HCT116 (cell line): ENCODE data around the gene RASSF3. TPM values are rescaled to one million over a fixed set of nuclear protein-coding genes. Genes with fewer than 3 reads are reported as not detected.
"Not testable (repeated sequence)": the region's sequence is repeated elsewhere in the genome, so short reads cannot be mapped to it uniquely, and the experiment has no call there.

Source experiments
- ATAC-seq: fragments of 200-7000 bp; cut with Tn5 transposase; 2 replicates; pipeline ENCODE4 v1.9.1; 2020; ENCODE audit warnings: mild to moderate bottlenecking, moderate library complexity
- BruUV-seq: library from RNA; stranded (reverse); fragments of 400-500 nt; replicated peaks from 2 replicates; lab custom pipeline; 2021; lab: Mats Ljungman, UMichigan
- CTCF ChIA-PET: fragments of 300-600 bp; sonication (Branson Sonifier 250); formaldehyde crosslinking; loops from one replicate; lab custom pipeline; 2021; ENCODE audit warnings: antibody characterized with exemption; lab: Charles Lee
- POLR2A ChIA-PET: fragments of 300-600, 350-600 bp; sonication (Branson Sonifier 250); formaldehyde crosslinking; loops from one replicate; lab custom pipeline; 2021; ENCODE audit warnings: antibody characterized with exemption; lab: Charles Lee
- RAD21 ChIA-PET, 2 experiments: fragments of 300-600 bp; sonication (Branson Sonifier 250); formaldehyde crosslinking; loops; one replicate each; lab custom pipeline; 2023; ENCODE audit warnings: low total read pairs in 2 of 2; ENCODE audit not compliant: uncharacterized antibody in 2 of 2, unreplicated experiment in 2 of 2, low non-redundant PET in 1 of 2; lab: Charles Lee
- DNase-seq: peaks from one replicate; pipeline ENCODE4 v3.0.0-alpha.2; 2010; ENCODE audit warnings: low read depth, low spot score
- H2AFZ ChIP-seq: fragments of 200-600 bp; shearing (Covaris generic), sonication (generic); 2 replicates; pipeline ENCODE4 v1.6.1; 2017; ENCODE audit warnings: low read depth, mixed run types, mixed read lengths, antibody characterized with exemption, low read length; ENCODE audit not compliant: poor library complexity, severe bottlenecking
- H3K27ac ChIP-seq: 2 replicates; pipeline ENCODE4 v1.5.1; 2012; ENCODE audit warnings: low read depth, low read length
- H3K27me3 ChIP-seq: fragments of 200-600 bp; sonication (generic); 2 replicates; pipeline ENCODE4 v1.6.1; 2016; ENCODE audit warnings: mixed run types, low read length, mixed read lengths; ENCODE audit not compliant: insufficient read depth
- H3K36me3 ChIP-seq, 2 experiments: fragments of 200-500 bp in 1 of 2; fragments of 200-600 bp in 1 of 2; sonication (Bioruptor generic) in 1 of 2; sonication (generic) in 1 of 2; 2 replicates each; pipeline versions ENCODE4 v1.5.1 to v1.6.1; 2014 to 2016; ENCODE audit warnings: low read length in 2 of 2, inconsistent platforms in 1 of 2, mixed read lengths in 1 of 2, mixed run types in 1 of 2; ENCODE audit not compliant: insufficient read depth in 2 of 2, control insufficient read depth in 1 of 2
- H3K4me1 ChIP-seq, 2 experiments: fragments of 200-600 bp in 1 of 2; sonication (generic) in 1 of 2; 2 replicates each; pipeline versions ENCODE4 v1.5.1 to v1.6.1; 2012 to 2017; ENCODE audit warnings: low read length in 2 of 2, inconsistent platforms in 1 of 2, mild to moderate bottlenecking in 1 of 2, mixed read lengths in 1 of 2, mixed run types in 1 of 2, moderate library complexity in 1 of 2; ENCODE audit not compliant: insufficient read depth in 2 of 2, control insufficient read depth in 1 of 2
- H3K4me2 ChIP-seq: fragments of 200-600 bp; sonication (generic); 2 replicates; pipeline ENCODE4 v1.6.1; 2017; ENCODE audit warnings: mixed run types, low read length, mixed read lengths
- H3K4me3 ChIP-seq, 2 experiments: fragments of 200-600 bp in 1 of 2; sonication (generic) in 1 of 2; replicated peaks in 1 of 2; 2 replicates each; pipeline ENCODE4 v1.5.1; 2011 to 2016; ENCODE audit warnings: low read length in 2 of 2, control low read depth in 1 of 2, low read depth in 1 of 2, mild to moderate bottlenecking in 1 of 2, mixed read lengths in 1 of 2, mixed run types in 1 of 2
- H3K79me2 ChIP-seq: fragments of 200-600 bp; sonication (generic); 2 replicates; pipeline ENCODE4 v1.6.1; 2017; ENCODE audit warnings: mild to moderate bottlenecking, mixed run types, low read length, moderate library complexity, mixed read lengths; ENCODE audit not compliant: insufficient read depth
- H3K9ac ChIP-seq: fragments of 200-600 bp; sonication (generic); 2 replicates; pipeline ENCODE4 v1.6.1; 2016; ENCODE audit warnings: low read length, mixed read lengths
- H3K9me2 ChIP-seq: fragments of 200-600 bp; sonication (generic), shearing (Covaris generic); 2 replicates; pipeline ENCODE4 v1.6.1; 2017; ENCODE audit warnings: mixed run types, mild to moderate bottlenecking, moderate library complexity; ENCODE audit not compliant: insufficient read depth
- H3K9me3 ChIP-seq, 2 experiments: fragments of 200-500 bp in 1 of 2; fragments of 200-600 bp in 1 of 2; sonication (Bioruptor generic) in 1 of 2; sonication (generic) in 1 of 2; 2 replicates each; pipeline ENCODE4 v1.6.1; 2014 to 2017; ENCODE audit warnings: low read length in 2 of 2, mixed read lengths in 2 of 2, inconsistent platforms in 1 of 2, low read depth in 1 of 2, mild to moderate bottlenecking in 1 of 2, mixed run types in 1 of 2, moderate library complexity in 1 of 2; ENCODE audit not compliant: control insufficient read depth in 1 of 2, insufficient read depth in 1 of 2
- H4K20me1 ChIP-seq: fragments of 200-600 bp; sonication (generic), shearing (Covaris generic); 2 replicates; pipeline ENCODE4 v1.6.1; 2017; ENCODE audit warnings: mixed run types, mild to moderate bottlenecking, moderate library complexity; ENCODE audit not compliant: insufficient read depth
- CBX3 ChIP-seq: IDR thresholded peaks from 2 replicates; pipeline ENCODE4 v1.6.1; 2012; ENCODE audit warnings: low read depth
- CEBPB ChIP-seq: IDR thresholded peaks from 2 replicates; pipeline ENCODE4 v1.6.1; 2012; ENCODE audit warnings: low read depth
- EGR1 ChIP-seq: IDR thresholded peaks from 2 replicates; pipeline ENCODE4 v1.6.1; 2012; ENCODE audit warnings: low read depth
- EZH2phosphoT487 ChIP-seq: fragments of 200-600 bp; IDR thresholded peaks from 2 replicates; pipeline ENCODE4 v1.6.1; 2018; ENCODE audit warnings: antibody characterized with exemption, borderline replicate concordance
- FOSL1 ChIP-seq: IDR thresholded peaks from 2 replicates; pipeline ENCODE4 v1.6.1; 2012; ENCODE audit warnings: low read depth
- JUND ChIP-seq: IDR thresholded peaks from 2 replicates; pipeline ENCODE4 v1.6.1; 2012
- POLR2A ChIP-seq: IDR thresholded peaks from 2 replicates; pipeline ENCODE4 v1.7.0; 2011; ENCODE audit warnings: borderline replicate concordance; ENCODE audit not compliant: insufficient read depth, insufficient read length; ENCODE audit errors: extremely low read depth
- POLR2AphosphoS5 ChIP-seq: IDR thresholded peaks from 2 replicates; pipeline ENCODE4 v1.6.1; 2011; ENCODE audit warnings: mild to moderate bottlenecking, low read depth, low read length, moderate library complexity
- RAD21 ChIP-seq: IDR thresholded peaks from 2 replicates; pipeline ENCODE4 v1.6.1; 2012; ENCODE audit warnings: low read depth, mild to moderate bottlenecking
- SIN3A ChIP-seq: IDR thresholded peaks from 2 replicates; pipeline ENCODE4 v1.6.1; 2012; ENCODE audit warnings: low read depth
- TCF7L2 ChIP-seq: IDR thresholded peaks from 2 replicates; pipeline ENCODE4 v1.7.0; 2011; ENCODE audit warnings: borderline replicate concordance, inconsistent platforms; ENCODE audit not compliant: insufficient read depth, insufficient read length; ENCODE audit errors: extremely low read depth
- ZFX ChIP-seq: fragments of 450-650 bp; IDR thresholded peaks from 2 replicates; pipeline ENCODE4 v1.6.1; 2017
- intact Hi-C: fragments of 100-400 bp; cut with micrococcal nuclease; formaldehyde crosslinking; loops from 2 replicates; pipeline ENCODE4 v1.10.0; 2022
- total RNA-seq: library from RNA; stranded (reverse); gene quantifications from one replicate; pipeline ENCODE4 v1.2.1, GENCODE V29; 2021; ENCODE audit not compliant: unreplicated experiment
- TF ChIP-seq, protein P1 (sequence below): IDR thresholded peaks from 2 replicates; pipeline ENCODE4 v1.6.1; 2012; ENCODE audit warnings: low read depth
- TF ChIP-seq, protein P2 (sequence below): IDR thresholded peaks from 2 replicates; pipeline ENCODE4 v1.6.1; 2011; ENCODE audit warnings: mild to moderate bottlenecking, low read length, moderate library complexity; ENCODE audit not compliant: insufficient replicate concordance; ENCODE audit errors: extremely low read depth

RASSF3 gene
- total RNA-seq, 1 experiment from 2014 or later: 67.1 TPM

DNA sequence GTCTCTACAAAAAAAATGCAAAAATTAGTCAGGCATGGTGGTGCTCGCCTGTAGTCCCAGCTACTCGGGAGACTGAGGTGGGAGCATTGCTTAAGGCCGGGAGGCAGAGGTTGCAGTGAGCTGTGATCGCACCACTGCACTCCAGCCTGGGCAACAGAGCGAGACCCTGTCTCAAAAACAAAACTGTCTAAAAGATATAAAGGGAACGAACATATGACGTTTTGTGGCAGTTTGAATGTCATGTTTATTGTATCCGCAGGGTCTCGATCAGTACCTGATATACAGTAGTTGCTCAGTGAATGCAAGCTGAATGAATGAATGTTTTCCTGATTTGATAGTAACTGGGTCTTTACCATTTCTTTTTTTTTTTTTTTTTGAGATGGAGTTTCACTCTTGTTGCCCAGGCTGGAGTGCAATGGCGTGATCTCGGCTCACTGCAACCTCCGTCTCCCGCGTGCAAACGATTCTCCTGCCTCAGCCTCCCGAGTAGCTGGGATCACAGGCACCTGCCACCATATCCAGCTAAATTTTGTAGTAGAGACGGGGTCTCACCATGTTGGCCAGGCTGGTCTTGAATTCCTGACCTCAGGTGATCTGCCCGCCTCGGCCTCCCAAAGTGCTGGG, 3.6 kb downstream of the RASSF3 start:
- H3K9ac ChIP-seq, RAD21 ChIA-PET, H3K27ac ChIP-seq, H3K9me3 ChIP-seq, DNase-seq, H3K4me3 ChIP-seq, H3K27me3 ChIP-seq, intact Hi-C loops, H3K9me2 ChIP-seq, H4K20me1 ChIP-seq, BruUV-seq, H2AFZ ChIP-seq, H3K36me3 ChIP-seq, CTCF ChIA-PET, H3K4me2 ChIP-seq, ATAC-seq: not testable (repeated sequence)
- POLR2A ChIA-PET: interaction anchor here (0.6 kb wide), 1 partner anchor 40 kb away, joined by 7 read pairs; no protein-coding TSS in a partner anchor
- Histone ChIP-seq H3K4me1 (peaks cover 11 to 24% of the 10 kb centered on the region in 2 experiments), H3K79me2 (peaks cover 85% of the 10 kb centered on the region)

DNA sequence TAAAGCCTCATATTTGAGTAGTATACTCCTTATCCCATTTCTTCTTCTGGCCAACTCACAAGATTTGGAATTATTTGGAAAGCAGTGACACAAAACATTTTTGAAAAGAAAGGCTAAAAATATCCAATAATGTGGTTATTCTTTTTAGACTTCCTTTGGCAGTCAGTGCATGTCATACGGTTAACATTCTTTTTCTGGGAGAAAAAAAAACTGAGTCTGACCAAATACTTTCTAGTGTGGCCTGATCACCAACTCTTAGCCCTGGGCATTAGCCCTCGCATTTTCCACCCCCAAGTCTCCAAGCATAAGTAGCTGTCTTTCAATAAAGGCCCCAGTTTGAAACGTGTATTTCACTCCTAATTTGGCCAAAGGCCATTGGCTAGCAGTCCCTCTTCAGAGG, 5.9 kb downstream of the RASSF3 start:
- Histone ChIP-seq H3K4me3 (no peak overlapping the region), H3K9me3 (no peaks in the 10 kb centered on the region), H4K20me1 (no peaks in the 10 kb centered on the region), H3K4me1 (peaks cover 17 to 20% of the 10 kb centered on the region in 2 experiments; a peak in 3 of 4 replicates), H3K27ac (no peak overlapping the region), H3K36me3 (peaks cover 4 to 5% of the 10 kb centered on the region in 2 experiments; a peak in 2 of 4 replicates), H3K9ac (no peak overlapping the region), H3K79me2 (peaks cover 100% of the 10 kb centered on the region), H2AFZ (no peak overlapping the region), H3K4me2 (no peak overlapping the region), H3K27me3 (no peaks in the 10 kb centered on the region), H3K9me2 (no peaks in the 10 kb centered on the region)
- ChIA-PET RAD21 (no interaction called here), CTCF (no interaction called here), POLR2A (no interaction called here)
- intact Hi-C loops: no loop called here
- DNase-seq (no peak), ATAC-seq (no peak)
- TF ChIP-seq, protein P1, sequence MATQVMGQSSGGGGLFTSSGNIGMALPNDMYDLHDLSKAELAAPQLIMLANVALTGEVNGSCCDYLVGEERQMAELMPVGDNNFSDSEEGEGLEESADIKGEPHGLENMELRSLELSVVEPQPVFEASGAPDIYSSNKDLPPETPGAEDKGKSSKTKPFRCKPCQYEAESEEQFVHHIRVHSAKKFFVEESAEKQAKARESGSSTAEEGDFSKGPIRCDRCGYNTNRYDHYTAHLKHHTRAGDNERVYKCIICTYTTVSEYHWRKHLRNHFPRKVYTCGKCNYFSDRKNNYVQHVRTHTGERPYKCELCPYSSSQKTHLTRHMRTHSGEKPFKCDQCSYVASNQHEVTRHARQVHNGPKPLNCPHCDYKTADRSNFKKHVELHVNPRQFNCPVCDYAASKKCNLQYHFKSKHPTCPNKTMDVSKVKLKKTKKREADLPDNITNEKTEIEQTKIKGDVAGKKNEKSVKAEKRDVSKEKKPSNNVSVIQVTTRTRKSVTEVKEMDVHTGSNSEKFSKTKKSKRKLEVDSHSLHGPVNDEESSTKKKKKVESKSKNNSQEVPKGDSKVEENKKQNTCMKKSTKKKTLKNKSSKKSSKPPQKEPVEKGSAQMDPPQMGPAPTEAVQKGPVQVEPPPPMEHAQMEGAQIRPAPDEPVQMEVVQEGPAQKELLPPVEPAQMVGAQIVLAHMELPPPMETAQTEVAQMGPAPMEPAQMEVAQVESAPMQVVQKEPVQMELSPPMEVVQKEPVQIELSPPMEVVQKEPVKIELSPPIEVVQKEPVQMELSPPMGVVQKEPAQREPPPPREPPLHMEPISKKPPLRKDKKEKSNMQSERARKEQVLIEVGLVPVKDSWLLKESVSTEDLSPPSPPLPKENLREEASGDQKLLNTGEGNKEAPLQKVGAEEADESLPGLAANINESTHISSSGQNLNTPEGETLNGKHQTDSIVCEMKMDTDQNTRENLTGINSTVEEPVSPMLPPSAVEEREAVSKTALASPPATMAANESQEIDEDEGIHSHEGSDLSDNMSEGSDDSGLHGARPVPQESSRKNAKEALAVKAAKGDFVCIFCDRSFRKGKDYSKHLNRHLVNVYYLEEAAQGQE: no peak
- TF ChIP-seq, protein P2, sequence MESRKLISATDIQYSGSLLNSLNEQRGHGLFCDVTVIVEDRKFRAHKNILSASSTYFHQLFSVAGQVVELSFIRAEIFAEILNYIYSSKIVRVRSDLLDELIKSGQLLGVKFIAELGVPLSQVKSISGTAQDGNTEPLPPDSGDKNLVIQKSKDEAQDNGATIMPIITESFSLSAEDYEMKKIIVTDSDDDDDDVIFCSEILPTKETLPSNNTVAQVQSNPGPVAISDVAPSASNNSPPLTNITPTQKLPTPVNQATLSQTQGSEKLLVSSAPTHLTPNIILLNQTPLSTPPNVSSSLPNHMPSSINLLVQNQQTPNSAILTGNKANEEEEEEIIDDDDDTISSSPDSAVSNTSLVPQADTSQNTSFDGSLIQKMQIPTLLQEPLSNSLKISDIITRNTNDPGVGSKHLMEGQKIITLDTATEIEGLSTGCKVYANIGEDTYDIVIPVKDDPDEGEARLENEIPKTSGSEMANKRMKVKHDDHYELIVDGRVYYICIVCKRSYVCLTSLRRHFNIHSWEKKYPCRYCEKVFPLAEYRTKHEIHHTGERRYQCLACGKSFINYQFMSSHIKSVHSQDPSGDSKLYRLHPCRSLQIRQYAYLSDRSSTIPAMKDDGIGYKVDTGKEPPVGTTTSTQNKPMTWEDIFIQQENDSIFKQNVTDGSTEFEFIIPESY: no peak
- TF ChIP-seq EGR1: no peak
- TF ChIP-seq POLR2AphosphoS5: no peak
- no peak for TF ChIP-seq SIN3A
- TF ChIP-seq FOSL1: no peak
- no peak for TF ChIP-seq RAD21
- no peak for TF ChIP-seq TCF7L2
- no peak for TF ChIP-seq POLR2A
- TF ChIP-seq CEBPB: no peak
- TF ChIP-seq ZFX: no peak
- no peak for TF ChIP-seq JUND
- TF ChIP-seq CBX3: no peak
- no peak for TF ChIP-seq EZH2phosphoT487
- BruUV-seq: no TSS peak
